ENCODE results near the gene RGL4. TPM values are rescaled to one million over a fixed set of nuclear protein-coding genes. Genes with fewer than 3 reads are reported as not detected.
"Not testable (repeated sequence)": the region's sequence is repeated elsewhere in the genome, so short reads cannot be mapped to it uniquely, and the experiment has no call there.

The RGL4 gene
- polyA plus RNA-seq, 3 donors from 2014 or later, result 40.6 to 47.8 (median 42.8) TPM

- H3K27me3 Mint-ChIP-seq (ENCODE audit: low read depth in 3 of 3), result peaks cover 0 to 2% (median under 1%) of the 10 kb centered on the region in 3 donors
- peaks cover 7 to 21% (median 9%) of the 10 kb centered on the region in 3 donors for H3K36me3 Mint-ChIP-seq
- peaks cover 25 to 31% of the 10 kb centered on the region in 2 donors for H3K4me1 Mint-ChIP-seq
- peak overlapping the region; percentile 73 to 86 (median 81) for H3K4me3 Mint-ChIP-seq
- peak; percentile 26 to 36 (median 35) for DNase-seq
- no peaks in the 10 kb centered on the region for H3K9me3 Mint-ChIP-seq
- peak overlapping the region; percentile 77 to 83 (median 80) for H3K27ac Mint-ChIP-seq
Observed at GRCh38 chr22:23715806-23716375, 25.1 kb downstream of the RGL4 start.

GRCh38 chr22:23716811-23717801 is 26.3 kb downstream of the RGL4 start:
- H3K36me3 Mint-ChIP-seq, result peaks cover 4 to 14% (median 6%) of the 10 kb centered on the region in 3 donors
- H3K27me3 Mint-ChIP-seq (ENCODE audit: low read depth in 3 of 3), result peaks cover 0 to 5% (median 2%) of the 10 kb centered on the region in 3 donors

GRCh38 chr22:23718371-23719165 is 27.8 kb downstream of the RGL4 start:
- no peak for DNase-seq
- H3K36me3 Mint-ChIP-seq, result peaks cover 4 to 7% (median 6%) of the 10 kb centered on the region in 3 donors
- no peaks in the 10 kb centered on the region for H3K9me3 Mint-ChIP-seq
- H3K27ac Mint-ChIP-seq, result peak overlapping the region in 5 of 6 donors; percentile 22 to 70 (median 37)
- H3K27me3 Mint-ChIP-seq (ENCODE audit: low read depth in 3 of 3), result peaks cover 2 to 5% (median 2%) of the 10 kb centered on the region in 3 donors
- peak overlapping the region in 3 of 5 donors; percentile 38 to 53 (median 40) for H3K4me3 Mint-ChIP-seq
- H3K4me1 Mint-ChIP-seq, result peaks cover 25% of the 10 kb centered on the region in 2 donors

More at GRCh38 chr22:23716811-23717801, 26.3 kb downstream of the RGL4 start:
- H3K9me3 Mint-ChIP-seq, result no peaks in the 10 kb centered on the region
- peaks cover 25% of the 10 kb centered on the region in 2 donors for H3K4me1 Mint-ChIP-seq
- H3K4me3 Mint-ChIP-seq, result peak overlapping the region; percentile 73 to 86 (median 81)
- DNase-seq, result peak; percentile 82 to 84 (median 83)
- peak overlapping the region; percentile 80 to 92 (median 88) for H3K27ac Mint-ChIP-seq

GRCh38 chr22:23720855-23721254 is 30.0 kb downstream of the RGL4 start:
- no peak for DNase-seq
- Mint-ChIP-seq H3K36me3 (no peaks in the 10 kb centered on the region), H3K4me3 (no peak overlapping the region), H3K27me3 (ENCODE audit: low read depth in 3 of 3) (peaks cover 2 to 7% (median 4%) of the 10 kb centered on the region in 3 donors), H3K27ac (no peak overlapping the region), H3K4me1 (peaks cover 10% of the 10 kb centered on the region in 2 donors), H3K9me3 (no peaks in the 10 kb centered on the region)

- H3K36me3 Mint-ChIP-seq, result no peaks in the 10 kb centered on the region
- DNase-seq, result no peak
- peaks cover 0 to 11% (median 4%) of the 10 kb centered on the region in 3 donors for H3K27me3 Mint-ChIP-seq (ENCODE audit: low read depth in 3 of 3)
- no peak overlapping the region for H3K4me3 Mint-ChIP-seq
- peaks cover 4 to 5% of the 10 kb centered on the region in 2 donors for H3K4me1 Mint-ChIP-seq
- no peaks in the 10 kb centered on the region for H3K9me3 Mint-ChIP-seq
- H3K27ac Mint-ChIP-seq, result no peak overlapping the region
Observed at GRCh38 chr22:23722160-23722559, 31.3 kb downstream of the RGL4 start.

GRCh38 chr22:23722724-23723123 is 31.9 kb downstream of the RGL4 start:
- Mint-ChIP-seq H3K27me3 (ENCODE audit: low read depth in 3 of 3) (peaks cover 0 to 11% (median 4%) of the 10 kb centered on the region in 3 donors), H3K9me3 (no peaks in the 10 kb centered on the region), H3K36me3 (no peaks in the 10 kb centered on the region), H3K27ac (no peak overlapping the region), H3K4me3 (no peak overlapping the region), H3K4me1 (no peaks in the 10 kb centered on the region)
- no peak for DNase-seq

- DNase-seq; H3K27ac Mint-ChIP-seq; H3K9me3 Mint-ChIP-seq; H3K27me3 Mint-ChIP-seq (ENCODE audit: low read depth in 3 of 3); H3K36me3 Mint-ChIP-seq; H3K4me1 Mint-ChIP-seq; H3K4me3 Mint-ChIP-seq: not testable (repeated sequence)
Observed at GRCh38 chr22:23728108-23728507, 37.3 kb downstream of the RGL4 start.

- H3K27ac Mint-ChIP-seq, result no peak overlapping the region
- peaks cover 0 to 10% (median 4%) of the 10 kb centered on the region in 3 donors for H3K36me3 Mint-ChIP-seq
- H3K4me3 Mint-ChIP-seq, result no peak overlapping the region
- DNase-seq, result no peak
- peaks cover 0 to 1% (median 0%) of the 10 kb centered on the region in 3 donors for H3K27me3 Mint-ChIP-seq (ENCODE audit: low read depth in 3 of 3)
- H3K9me3 Mint-ChIP-seq, result no peaks in the 10 kb centered on the region
- H3K4me1 Mint-ChIP-seq, result no peaks in the 10 kb centered on the region
Observed at GRCh38 chr22:23737696-23738095, 46.9 kb downstream of the RGL4 start.

- Mint-ChIP-seq H3K4me1 (peaks cover 8 to 16% of the 10 kb centered on the region in 2 donors), H3K27ac (no peak overlapping the region), H3K9me3 (no peaks in the 10 kb centered on the region), H3K36me3 (peaks cover 16 to 31% (median 27%) of the 10 kb centered on the region in 3 donors), H3K27me3 (ENCODE audit: low read depth in 3 of 3) (no peaks in the 10 kb centered on the region), H3K4me3 (no peak overlapping the region)
- no peak for DNase-seq
Observed at GRCh38 chr22:23742505-23743264, 51.9 kb downstream of the RGL4 start.

GRCh38 chr22:23743303-23743705 is 52.5 kb downstream of the RGL4 start:
- Mint-ChIP-seq H3K4me1 (peaks cover 8 to 16% of the 10 kb centered on the region in 2 donors), H3K36me3 (peaks cover 16 to 31% (median 27%) of the 10 kb centered on the region in 3 donors), H3K27me3 (ENCODE audit: low read depth in 3 of 3) (no peaks in the 10 kb centered on the region), H3K27ac (no peak overlapping the region), H3K9me3 (no peaks in the 10 kb centered on the region), H3K4me3 (no peak overlapping the region)
- DNase-seq, result no peak

GRCh38 chr22:23744001-23744400 is 53.2 kb downstream of the RGL4 start:
- H3K4me1 Mint-ChIP-seq, result peaks cover 8 to 16% of the 10 kb centered on the region in 2 donors
- no peak overlapping the region for H3K4me3 Mint-ChIP-seq
- no peaks in the 10 kb centered on the region for H3K27me3 Mint-ChIP-seq (ENCODE audit: low read depth in 3 of 3)
- peaks cover 16 to 31% (median 23%) of the 10 kb centered on the region in 3 donors for H3K36me3 Mint-ChIP-seq
- H3K9me3 Mint-ChIP-seq, result no peaks in the 10 kb centered on the region
- no peak overlapping the region for H3K27ac Mint-ChIP-seq
- no peak for DNase-seq

GRCh38 chr22:23744485-23744884 is 53.7 kb downstream of the RGL4 start:
- Mint-ChIP-seq H3K4me1 (peaks cover 9 to 16% of the 10 kb centered on the region in 2 donors), H3K27me3 (ENCODE audit: low read depth in 3 of 3) (no peaks in the 10 kb centered on the region), H3K27ac (no peak overlapping the region), H3K4me3 (no peak overlapping the region), H3K9me3 (no peaks in the 10 kb centered on the region), H3K36me3 (peaks cover 16 to 31% (median 23%) of the 10 kb centered on the region in 3 donors)
- no peak for DNase-seq

- Mint-ChIP-seq H3K9me3 (no peaks in the 10 kb centered on the region), H3K27me3 (ENCODE audit: low read depth in 3 of 3) (no peaks in the 10 kb centered on the region), H3K4me3 (no peak overlapping the region), H3K36me3 (peaks cover 16 to 31% (median 28%) of the 10 kb centered on the region in 3 donors), H3K27ac (peak overlapping the region in 1 of 6 donors; percentile 48), H3K4me1 (peaks cover 21 to 28% of the 10 kb centered on the region in 2 donors)
- DNase-seq, result no peak
Observed at GRCh38 chr22:23745791-23746190, 55.0 kb downstream of the RGL4 start.

All from immature natural killer cell (primary cell).